ENCODE measurements around the gene PBX1.
"Not testable (repeated sequence)": the region's sequence is repeated elsewhere in the genome, so short reads cannot be mapped to it uniquely, and the experiment has no call there.

PBX1 gene

GRCh38 chr1:164640686-164641352 lies 81.8 kb downstream of the PBX1 start:
- DNase-seq (ENCODE audit: low read depth in 2 of 2): no peak

- DNase-seq (ENCODE audit: low read depth in 2 of 2): no peak
These were observed 82.4 kb downstream of the PBX1 start for GRCh38 chr1:164641353-164641730.

GRCh38 chr1:164643018-164643417 lies 84.0 kb downstream of the PBX1 start:
- no peak for DNase-seq (ENCODE audit: low read depth in 2 of 2)

GRCh38 chr1:164644268-164644667 lies 85.3 kb downstream of the PBX1 start:
- DNase-seq (ENCODE audit: low read depth in 2 of 2): no peak

- no peak for DNase-seq (ENCODE audit: low read depth in 2 of 2)
These were observed 86.0 kb downstream of the PBX1 start for GRCh38 chr1:164644774-164645644.

- no peak for DNase-seq (ENCODE audit: low read depth in 2 of 2)
These were observed 86.9 kb downstream of the PBX1 start for GRCh38 chr1:164645921-164646320.

GRCh38 chr1:164647211-164647610 lies 88.2 kb downstream of the PBX1 start:
- no peak for DNase-seq (ENCODE audit: low read depth in 2 of 2)

GRCh38 chr1:164648636-164649035 lies 89.7 kb downstream of the PBX1 start:
- no peak for DNase-seq (ENCODE audit: low read depth in 2 of 2)

- no peak for DNase-seq (ENCODE audit: low read depth in 2 of 2)
These were observed 90.2 kb downstream of the PBX1 start for GRCh38 chr1:164649146-164649545.

GRCh38 chr1:164650531-164650930 lies 91.5 kb downstream of the PBX1 start:
- DNase-seq (ENCODE audit: low read depth in 2 of 2): no peak

- DNase-seq (ENCODE audit: low read depth in 2 of 2): no peak
These were observed 92.5 kb downstream of the PBX1 start for GRCh38 chr1:164651351-164651951.

GRCh38 chr1:164652969-164653368 lies 94.0 kb downstream of the PBX1 start:
- not testable (repeated sequence) for DNase-seq (ENCODE audit: low read depth in 2 of 2)

- DNase-seq (ENCODE audit: low read depth in 2 of 2): no peak
These were observed 94.7 kb downstream of the PBX1 start for GRCh38 chr1:164653705-164654104.

GRCh38 chr1:164654200-164654599 lies 95.2 kb downstream of the PBX1 start:
- DNase-seq (ENCODE audit: low read depth in 2 of 2): no peak

GRCh38 chr1:164658864-164659263 lies 99.9 kb downstream of the PBX1 start:
- no peak for DNase-seq (ENCODE audit: low read depth in 2 of 2)

GRCh38 chr1:164659621-164660411 lies 100.8 kb downstream of the PBX1 start:
- no peak for DNase-seq (ENCODE audit: low read depth in 2 of 2)

GRCh38 chr1:164660412-164660772 lies 101.4 kb downstream of the PBX1 start:
- DNase-seq (ENCODE audit: low read depth in 2 of 2): no peak

- DNase-seq (ENCODE audit: low read depth in 2 of 2): no peak
These were observed 101.8 kb downstream of the PBX1 start for GRCh38 chr1:164660775-164661174.

GRCh38 chr1:164662462-164662861 lies 103.5 kb downstream of the PBX1 start:
- DNase-seq (ENCODE audit: low read depth in 2 of 2): no peak

GRCh38 chr1:164662955-164663354 lies 104.0 kb downstream of the PBX1 start:
- DNase-seq (ENCODE audit: low read depth in 2 of 2): no peak

GRCh38 chr1:164664127-164664526 lies 105.1 kb downstream of the PBX1 start:
- DNase-seq (ENCODE audit: low read depth in 2 of 2): no peak

GRCh38 chr1:164667001-164667400 lies 108.0 kb downstream of the PBX1 start:
- no peak for DNase-seq (ENCODE audit: low read depth in 2 of 2)
